ENCODE measurements around the gene ASB5.

ASB5 gene

GRCh38 chr4:176241703-176242102 lies 27.3 kb downstream of the ASB5 start:
- Histone ChIP-seq H3K79me2 (ENCODE audit: insufficient read depth, low read length) (no peaks in the 10 kb centered on the region), H2AFZ (ENCODE audit: low read depth, low read length, severe bottlenecking) (no peak overlapping the region), H3K4me2 (ENCODE audit: low read depth, low read length, poor library complexity, severe bottlenecking) (no peak overlapping the region), H3K36me3 (ENCODE audit: low read length) (no peaks in the 10 kb centered on the region), H3K27ac (ENCODE audit: low read depth, low read length) (no peak overlapping the region), H3F3A (ENCODE audit: insufficient read depth) (no peaks in the 10 kb centered on the region), H3K9ac (ENCODE audit: low read length) (no peak overlapping the region), H4K20me1 (ENCODE audit: low read depth, low read length) (no peaks in the 10 kb centered on the region), H3K9me2 (replicated peaks; ENCODE audit: insufficient read depth, low read length) (no peaks in the 10 kb centered on the region), H3K27me3 (ENCODE audit: low read length) (no peaks in the 10 kb centered on the region), H3K9me3 (ENCODE audit: insufficient read depth, low read length) (no peaks in the 10 kb centered on the region), H3K4me3 (ENCODE audit: insufficient read depth, low read length, poor library complexity, severe bottlenecking) (no peak overlapping the region)
- TF ChIP-seq, protein P1, sequence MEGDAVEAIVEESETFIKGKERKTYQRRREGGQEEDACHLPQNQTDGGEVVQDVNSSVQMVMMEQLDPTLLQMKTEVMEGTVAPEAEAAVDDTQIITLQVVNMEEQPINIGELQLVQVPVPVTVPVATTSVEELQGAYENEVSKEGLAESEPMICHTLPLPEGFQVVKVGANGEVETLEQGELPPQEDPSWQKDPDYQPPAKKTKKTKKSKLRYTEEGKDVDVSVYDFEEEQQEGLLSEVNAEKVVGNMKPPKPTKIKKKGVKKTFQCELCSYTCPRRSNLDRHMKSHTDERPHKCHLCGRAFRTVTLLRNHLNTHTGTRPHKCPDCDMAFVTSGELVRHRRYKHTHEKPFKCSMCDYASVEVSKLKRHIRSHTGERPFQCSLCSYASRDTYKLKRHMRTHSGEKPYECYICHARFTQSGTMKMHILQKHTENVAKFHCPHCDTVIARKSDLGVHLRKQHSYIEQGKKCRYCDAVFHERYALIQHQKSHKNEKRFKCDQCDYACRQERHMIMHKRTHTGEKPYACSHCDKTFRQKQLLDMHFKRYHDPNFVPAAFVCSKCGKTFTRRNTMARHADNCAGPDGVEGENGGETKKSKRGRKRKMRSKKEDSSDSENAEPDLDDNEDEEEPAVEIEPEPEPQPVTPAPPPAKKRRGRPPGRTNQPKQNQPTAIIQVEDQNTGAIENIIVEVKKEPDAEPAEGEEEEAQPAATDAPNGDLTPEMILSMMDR (IDR thresholded peaks at IDR 0.05; ENCODE audit: insufficient read depth, low read length, poor library complexity, severe bottlenecking): no peak
- no peak for TF ChIP-seq EZH2phosphoT487 (conservative IDR thresholded peaks at IDR 0.05; ENCODE audit: low read length)

GRCh38 chr4:176238826-176239225 lies 30.2 kb downstream of the ASB5 start:
- no peak overlapping the region for H3K27ac ChIP-seq (ENCODE audit: low read depth, low read length)
- no peaks in the 10 kb centered on the region for H3F3A ChIP-seq (ENCODE audit: insufficient read depth)
- H2AFZ ChIP-seq (ENCODE audit: low read depth, low read length, severe bottlenecking): no peak overlapping the region
- no peaks in the 10 kb centered on the region for H3K27me3 ChIP-seq (ENCODE audit: low read length)
- H3K9me2 ChIP-seq (replicated peaks; ENCODE audit: insufficient read depth, low read length): no peaks in the 10 kb centered on the region
- no peaks in the 10 kb centered on the region for H4K20me1 ChIP-seq (ENCODE audit: low read depth, low read length)
- H3K79me2 ChIP-seq (ENCODE audit: insufficient read depth, low read length): no peaks in the 10 kb centered on the region
- no peak overlapping the region for H3K4me3 ChIP-seq (ENCODE audit: insufficient read depth, low read length, poor library complexity, severe bottlenecking)
- H3K9me3 ChIP-seq (ENCODE audit: insufficient read depth, low read length): no peaks in the 10 kb centered on the region
- no peak overlapping the region for H3K4me2 ChIP-seq (ENCODE audit: low read depth, low read length, poor library complexity, severe bottlenecking)
- TF ChIP-seq, protein P1 (IDR thresholded peaks at IDR 0.05; ENCODE audit: insufficient read depth, low read length, poor library complexity, severe bottlenecking): no peak
- TF ChIP-seq EZH2phosphoT487 (conservative IDR thresholded peaks at IDR 0.05; ENCODE audit: low read length): no peak
- no peaks in the 10 kb centered on the region for H3K36me3 ChIP-seq (ENCODE audit: low read length)
- no peak overlapping the region for H3K9ac ChIP-seq (ENCODE audit: low read length)

DNA sequence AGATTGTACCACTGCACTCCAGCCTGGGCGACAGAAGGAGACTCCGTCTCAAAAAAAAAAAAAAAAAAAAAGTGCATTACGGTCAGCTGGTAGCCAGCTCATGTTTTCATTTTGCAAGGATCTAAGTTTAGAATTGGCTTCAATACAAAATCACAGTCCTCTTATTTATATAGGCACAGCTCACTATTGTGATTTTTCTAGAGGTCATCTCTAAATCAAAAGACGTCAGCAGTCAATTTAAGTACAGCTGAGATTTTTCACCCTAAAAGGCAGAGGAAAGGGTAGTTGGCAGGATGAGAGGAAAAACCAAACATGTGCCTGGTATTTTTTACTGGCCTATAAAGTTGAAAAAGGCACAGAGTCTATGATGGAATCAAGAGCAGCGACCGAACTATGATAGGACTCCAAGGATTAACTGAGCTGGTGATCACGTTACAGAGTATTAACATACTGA lies 30.8 kb downstream of the ASB5 start:
- no peaks in the 10 kb centered on the region for H3K27me3 ChIP-seq (ENCODE audit: low read length)
- TF ChIP-seq EZH2phosphoT487 (conservative IDR thresholded peaks at IDR 0.05; ENCODE audit: low read length): no peak
- TF ChIP-seq, protein P1 (IDR thresholded peaks at IDR 0.05; ENCODE audit: insufficient read depth, low read length, poor library complexity, severe bottlenecking): no peak
- no peak overlapping the region for H3K4me3 ChIP-seq (ENCODE audit: insufficient read depth, low read length, poor library complexity, severe bottlenecking)
- no peaks in the 10 kb centered on the region for H3F3A ChIP-seq (ENCODE audit: insufficient read depth)
- H4K20me1 ChIP-seq (ENCODE audit: low read depth, low read length): no peaks in the 10 kb centered on the region
- H2AFZ ChIP-seq (ENCODE audit: low read depth, low read length, severe bottlenecking): no peak overlapping the region
- H3K9me2 ChIP-seq (replicated peaks; ENCODE audit: insufficient read depth, low read length): no peaks in the 10 kb centered on the region
- H3K9ac ChIP-seq (ENCODE audit: low read length): no peak overlapping the region
- no peaks in the 10 kb centered on the region for H3K36me3 ChIP-seq (ENCODE audit: low read length)
- H3K79me2 ChIP-seq (ENCODE audit: insufficient read depth, low read length): no peaks in the 10 kb centered on the region
- H3K9me3 ChIP-seq (ENCODE audit: insufficient read depth, low read length): no peaks in the 10 kb centered on the region
- H3K4me2 ChIP-seq (ENCODE audit: low read depth, low read length, poor library complexity, severe bottlenecking): no peak overlapping the region
- H3K27ac ChIP-seq (ENCODE audit: low read depth, low read length): no peak overlapping the region
